GM23248 (cell line): Measurements from ENCODE around the gene LRPAP1. TPM values are rescaled to one million over a fixed set of nuclear protein-coding genes. Genes with fewer than 3 reads are reported as not detected.
"Not testable (repeated sequence)": the region's sequence is repeated elsewhere in the genome, so short reads cannot be mapped to it uniquely, and the experiment has no call there.

Experiments
- DNase-seq: peaks from one replicate; pipeline ENCODE4 v3.0.0-alpha.2; 2015
- H2AFZ ChIP-seq: fragments of 200-600 bp; sonication (generic); 2 replicates; pipeline ENCODE4 v1.6.1; 2016; ENCODE audit warnings: antibody characterized with exemption
- H3F3A ChIP-seq: fragments of 200-600 bp; sonication (generic); 2 replicates; pipeline ENCODE4 v1.6.1; 2016; ENCODE audit warnings: mild to moderate bottlenecking, antibody characterized with exemption, mixed run types; ENCODE audit not compliant: insufficient read depth
- H3K27ac ChIP-seq: fragments of 200-600 bp; sonication (generic); 2 replicates; pipeline ENCODE4 v1.5.1; 2016; ENCODE audit warnings: mild to moderate bottlenecking
- H3K27me3 ChIP-seq: fragments of 200-600 bp; sonication (generic); replicated peaks from 2 replicates; pipeline ENCODE4 v1.6.1; 2016; ENCODE audit warnings: mild to moderate bottlenecking; ENCODE audit not compliant: insufficient read depth
- H3K36me3 ChIP-seq: fragments of 200-600 bp; sonication (generic); 2 replicates; pipeline ENCODE4 v1.6.1; 2016; ENCODE audit warnings: low read depth, mild to moderate bottlenecking
- H3K4me1 ChIP-seq: fragments of 200-600 bp; sonication (generic); 2 replicates; pipeline ENCODE4 v1.6.1; 2016; ENCODE audit warnings: mild to moderate bottlenecking; ENCODE audit not compliant: insufficient read depth
- H3K4me2 ChIP-seq: fragments of 200-600 bp; sonication (generic); one replicate; pipeline ENCODE4 v1.6.1; 2016; ENCODE audit warnings: mild to moderate bottlenecking; ENCODE audit not compliant: unreplicated experiment
- H3K4me3 ChIP-seq: fragments of 200-600 bp; sonication (generic); 2 replicates; pipeline ENCODE4 v1.5.1; 2016; ENCODE audit warnings: mild to moderate bottlenecking
- H3K79me2 ChIP-seq: fragments of 200-600 bp; sonication (generic); 2 replicates; pipeline ENCODE4 v1.6.1; 2016; ENCODE audit warnings: mild to moderate bottlenecking; ENCODE audit not compliant: insufficient read depth
- H3K9ac ChIP-seq: fragments of 200-600 bp; sonication (generic); 2 replicates; pipeline ENCODE4 v1.6.1; 2016; ENCODE audit warnings: mild to moderate bottlenecking
- H3K9me2 ChIP-seq: fragments of 200-600 bp; sonication (generic); 2 replicates; pipeline ENCODE4 v1.6.1; 2016; ENCODE audit warnings: mixed run types, mild to moderate bottlenecking, moderate library complexity; ENCODE audit not compliant: insufficient read depth
- H3K9me3 ChIP-seq: fragments of 200-600 bp; sonication (generic); one replicate; pipeline ENCODE4 v1.6.1; 2017; ENCODE audit warnings: low read depth
- H4K20me1 ChIP-seq: fragments of 200-600 bp; sonication (generic); 2 replicates; pipeline ENCODE4 v1.6.0; 2016; ENCODE audit not compliant: insufficient read depth
- EZH2 ChIP-seq: fragments of 200-600 bp; sonication (generic); IDR thresholded peaks from 2 replicates; pipeline ENCODE4 v1.6.1; 2018; ENCODE audit warnings: antibody characterized with exemption, mild to moderate bottlenecking; ENCODE audit not compliant: insufficient read depth, poor library complexity, severe bottlenecking
- EZH2phosphoT487 ChIP-seq: fragments of 200-600 bp; sonication (generic); IDR thresholded peaks from 2 replicates; pipeline ENCODE4 v1.6.1; 2018; ENCODE audit warnings: antibody characterized with exemption, moderate library complexity, mild to moderate bottlenecking, low read depth; ENCODE audit not compliant: insufficient read depth
- WGBS, 2 experiments: methylation state at CpG; one replicate each; pipeline ENCODE4 v1.1.6; 2015 to 2017; ENCODE audit warnings: low lambda C conversion rate in 2 of 2, low coverage in 1 of 2; ENCODE audit errors: missing lambda C conversion rate in 2 of 2; 5-methylcytosine and 5-hydroxymethylcytosine counted together
- in situ Hi-C: fragments of 300-500 bp; cut with MboI; formaldehyde crosslinking; loops from 2 replicates; pipeline ENCODE4 v1.15.0; 2020
- polyA plus RNA-seq: library from polyadenylated mRNA; unstranded; fragments of >200 nt; fragmentation: Nextera tagmentation; extraction: Ambion mirVana; gene quantifications from 2 replicates; pipeline ENCODE4 v1.2.1, GENCODE V29; 2016
- total RNA-seq: library from RNA; depleted of rRNA; stranded (reverse); fragments of >200 nt; shearing (Covaris generic); gene quantifications from 2 replicates; pipeline ENCODE4 v1.2.3, GENCODE V29; 2014; rRNA removed

Gene LRPAP1
- total and polyA plus RNA-seq, 2 experiments from 2014 or later, result 237 to 338 TPM

DNA sequence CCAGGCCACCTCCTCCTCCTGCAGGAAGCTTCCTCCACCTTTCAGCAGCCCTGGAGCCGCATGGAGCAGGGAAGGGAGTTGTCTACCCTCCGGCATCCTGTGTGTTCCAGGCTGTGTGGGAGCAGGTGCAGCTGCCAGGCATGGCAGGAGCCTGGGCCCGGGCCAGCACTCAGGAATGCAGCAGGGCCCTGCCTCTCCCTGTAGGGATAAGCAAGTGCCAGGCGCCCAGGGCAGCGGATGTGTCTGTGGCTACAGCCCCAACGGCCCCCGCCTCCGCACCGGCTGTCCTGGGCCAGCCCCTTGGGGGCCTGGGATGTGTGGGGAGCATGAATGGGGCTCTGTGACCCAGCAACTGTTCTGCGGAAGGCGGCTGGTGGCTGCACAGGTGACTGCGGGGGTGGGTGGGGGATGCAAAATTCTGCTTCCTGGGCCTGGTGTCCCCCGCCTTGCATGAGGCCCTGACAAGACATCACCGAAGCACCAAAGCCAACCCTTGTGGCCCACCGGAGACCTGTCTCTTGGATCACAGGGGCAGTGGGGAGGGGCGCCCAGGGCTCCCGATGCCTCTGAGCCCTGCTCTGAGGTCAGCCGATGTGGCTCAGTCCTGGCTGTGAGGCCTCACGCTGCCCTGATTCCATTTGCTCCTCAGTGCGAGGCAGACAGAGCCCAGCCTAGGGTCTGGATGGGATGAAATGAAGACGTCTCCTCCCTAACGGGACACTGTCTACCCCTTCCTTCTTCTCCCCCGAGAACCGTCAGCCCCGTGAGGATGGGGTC, 70.5 kb downstream of the LRPAP1 start:
- H2AFZ ChIP-seq, result no peak overlapping the region
- no peaks in the 10 kb centered on the region for H3K79me2 ChIP-seq
- no peak overlapping the region for H3K27ac ChIP-seq
- no peaks in the 10 kb centered on the region for H3F3A ChIP-seq
- no peak overlapping the region for H3K4me3 ChIP-seq
- in situ Hi-C loops, result no loop called here
- no peaks in the 10 kb centered on the region for H4K20me1 ChIP-seq
- no peak for TF ChIP-seq EZH2
- TF ChIP-seq EZH2phosphoT487, result no peak
- no peak for DNase-seq
- H3K4me2 ChIP-seq, result no peak overlapping the region
- no peaks in the 10 kb centered on the region for H3K9me3 ChIP-seq
- H3K9ac ChIP-seq, result no peak overlapping the region
- no peaks in the 10 kb centered on the region for H3K36me3 ChIP-seq
- 85 to 86% methylated on average over 25 of the region's 25 CpGs for WGBS, 2 experiments
- no peaks in the 10 kb centered on the region for H3K9me2 ChIP-seq
- H3K27me3 ChIP-seq, result peaks cover 3% of the 10 kb centered on the region; the same call in 1 of the 2 replicates
- H3K4me1 ChIP-seq, result no peaks in the 10 kb centered on the region

- DNase-seq, result no peak
- Histone ChIP-seq H3K9me2 (no peaks in the 10 kb centered on the region), H3K9me3 (no peaks in the 10 kb centered on the region), H3K27me3 (peaks cover 3% of the 10 kb centered on the region; the same call in 1 of the 2 replicates), H4K20me1 (no peaks in the 10 kb centered on the region), H3K27ac (no peak overlapping the region), H3K4me1 (no peaks in the 10 kb centered on the region), H3K36me3 (no peaks in the 10 kb centered on the region), H3K4me2 (no peak overlapping the region), H3K79me2 (no peaks in the 10 kb centered on the region), H2AFZ (no peak overlapping the region), H3F3A (no peaks in the 10 kb centered on the region), H3K4me3 (no peak overlapping the region), H3K9ac (no peak overlapping the region)
- WGBS, 2 experiments, result 73 to 79% methylated on average over 5 of the region's 5 CpGs
- no peak for TF ChIP-seq EZH2phosphoT487
- no peak for TF ChIP-seq EZH2
- in situ Hi-C loops, result no loop called here
Observed at GRCh38 chr4:3460926-3461325, 71.3 kb downstream of the LRPAP1 start.

DNA sequence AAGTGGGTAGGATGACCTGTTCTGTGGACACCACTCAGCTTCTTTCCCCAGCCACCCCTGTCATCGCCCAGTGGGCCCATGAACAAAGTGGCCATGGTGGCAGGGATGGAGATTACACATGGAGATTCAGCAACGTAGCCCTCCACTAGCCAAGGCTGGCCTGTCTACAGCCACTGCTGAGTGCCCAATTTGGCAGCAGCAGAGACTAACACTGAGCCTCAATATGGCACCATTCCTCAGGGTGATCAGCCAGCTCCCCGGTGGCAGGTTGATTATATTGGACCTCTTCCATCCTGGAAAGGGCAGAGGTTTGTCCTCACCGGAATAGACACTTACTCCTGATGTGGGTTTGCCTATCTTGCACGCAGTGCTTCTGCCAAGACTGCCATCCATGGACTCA, 73.1 kb downstream of the LRPAP1 start:
- H3K9ac ChIP-seq, DNase-seq, H2AFZ ChIP-seq, H3K36me3 ChIP-seq, H3K9me3 ChIP-seq, H4K20me1 ChIP-seq, in situ Hi-C loops, H3K4me1 ChIP-seq, H3F3A ChIP-seq, H3K27me3 ChIP-seq, H3K9me2 ChIP-seq, H3K4me3 ChIP-seq, H3K4me2 ChIP-seq, H3K79me2 ChIP-seq, H3K27ac ChIP-seq: not testable (repeated sequence)
- 64 to 72% methylated on average over 4 to 5 of the region's 5 CpGs for WGBS, 2 experiments

DNA sequence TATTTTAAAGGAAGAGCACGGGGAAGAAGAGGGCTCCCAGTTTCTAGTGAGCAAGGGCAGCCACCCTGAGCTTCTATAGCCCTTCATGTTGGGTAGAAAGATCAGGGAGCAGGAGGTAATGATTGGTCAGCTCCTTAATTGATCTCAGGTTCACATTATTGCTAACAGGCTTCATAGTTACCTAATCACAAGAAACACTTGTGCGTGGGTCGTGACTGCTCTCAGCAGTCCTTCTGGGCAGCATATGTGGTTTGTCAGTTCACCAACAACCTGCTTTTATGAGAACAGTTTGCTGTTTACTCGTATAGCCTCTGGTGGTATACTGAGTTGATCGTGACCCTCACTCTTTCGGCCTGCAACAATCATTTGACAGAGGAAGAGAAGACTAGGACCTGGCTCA, 73.9 kb downstream of the LRPAP1 start:
- WGBS, 2 experiments, result 19 to 26% methylated on average over 6 of the region's 6 CpGs
- TF ChIP-seq EZH2phosphoT487, result no peak
- no peak for TF ChIP-seq EZH2

GRCh38 chr4:3455596-3455995, 76.6 kb downstream of the LRPAP1 start:
- WGBS, 2 experiments, result 21 to 22% methylated on average over 3 of the region's 3 CpGs
- H3F3A ChIP-seq, H3K4me3 ChIP-seq, H3K9me2 ChIP-seq, H3K36me3 ChIP-seq, H3K27ac ChIP-seq, DNase-seq, H3K79me2 ChIP-seq, H3K9me3 ChIP-seq, H3K27me3 ChIP-seq, H3K4me1 ChIP-seq, H2AFZ ChIP-seq, H3K4me2 ChIP-seq, in situ Hi-C loops, H4K20me1 ChIP-seq, H3K9ac ChIP-seq: not testable (repeated sequence)

More for the DNA sequence above, 73.9 kb downstream of the LRPAP1 start:
- Histone ChIP-seq H3K9me2 (no peaks in the 10 kb centered on the region), H3K27me3 (peaks cover 3% of the 10 kb centered on the region; the same call in 1 of the 2 replicates), H3K9me3 (no peaks in the 10 kb centered on the region), H3K4me3 (no peak overlapping the region), H3K4me2 (no peak overlapping the region), H3K9ac (no peak overlapping the region), H2AFZ (no peak overlapping the region), H4K20me1 (no peaks in the 10 kb centered on the region), H3K27ac (no peak overlapping the region), H3F3A (no peaks in the 10 kb centered on the region), H3K4me1 (no peaks in the 10 kb centered on the region), H3K36me3 (no peaks in the 10 kb centered on the region), H3K79me2 (no peaks in the 10 kb centered on the region)
- no peak for DNase-seq
- in situ Hi-C loops, result no loop called here

Other genes with a start within 250 kb of the LRPAP1 start
- gene RGS12, start 239.4 kb downstream of the LRPAP1 start, total RNA-seq, result 13.2 and 15.2 TPM in 2 replicates
- gene RGS12, start 239.4 kb downstream of the LRPAP1 start, polyA plus RNA-seq, result 9.3 and 10.7 TPM in 2 replicates
- not detected in 2 replicates for gene HGFAC, start 90.5 kb downstream of the LRPAP1 start, total RNA-seq
- not detected in 2 replicates for gene HGFAC, start 90.5 kb downstream of the LRPAP1 start, polyA plus RNA-seq
- not detected in 2 replicates for gene DOK7, start 69.1 kb downstream of the LRPAP1 start, total RNA-seq
- gene DOK7, start 69.1 kb downstream of the LRPAP1 start, polyA plus RNA-seq, result 0.24 TPM in 1 of 2 replicates, not detected in the other
- 2.2 and 3.9 TPM in 2 replicates for gene ADRA2C, start 234.0 kb upstream of the LRPAP1 start, total RNA-seq
- 0.09 and 0.14 TPM in 2 replicates for gene ADRA2C, start 234.0 kb upstream of the LRPAP1 start, polyA plus RNA-seq